ENCODE data around the gene TPSAB1.

Gene TPSAB1

GRCh38 chr16:1276580-1276878, 36.0 kb downstream of the TPSAB1 start:
- no peak overlapping the region for H3K4me3 ChIP-seq (replicated peaks; ENCODE audit: insufficient read depth, low read length)
- H3K27ac ChIP-seq (replicated peaks): no peak overlapping the region
- DNase-seq (ENCODE audit: low read depth in 1 of 2, low spot score in 1 of 2): no peak
- no peak for TF ChIP-seq CTCF (IDR thresholded peaks at IDR 0.05; ENCODE audit: insufficient read depth, low read length)
- no peak for TF ChIP-seq POLR2AphosphoS5 (IDR thresholded peaks at IDR 0.05; ENCODE audit: low read depth)
- no peak for TF ChIP-seq SPI1 (IDR thresholded peaks at IDR 0.05; ENCODE audit: borderline replicate concordance, low read depth)
- TF ChIP-seq GABPA (IDR thresholded peaks at IDR 0.05; ENCODE audit: low read depth): no peak
- no peak for TF ChIP-seq REST (IDR thresholded peaks at IDR 0.05; ENCODE audit: insufficient replicate concordance, low read depth)
- peaks cover 9% of the 10 kb centered on the region for H3K27me3 ChIP-seq (ENCODE audit: insufficient read depth, poor library complexity, severe bottlenecking)

- no peak for TF ChIP-seq SPI1 (IDR thresholded peaks at IDR 0.05; ENCODE audit: borderline replicate concordance, low read depth)
- no peak for TF ChIP-seq CTCF (IDR thresholded peaks at IDR 0.05; ENCODE audit: insufficient read depth, low read length)
- TF ChIP-seq REST (IDR thresholded peaks at IDR 0.05; ENCODE audit: insufficient replicate concordance, low read depth): no peak
- TF ChIP-seq POLR2AphosphoS5 (IDR thresholded peaks at IDR 0.05; ENCODE audit: low read depth): no peak
- no peak for TF ChIP-seq GABPA (IDR thresholded peaks at IDR 0.05; ENCODE audit: low read depth)
- Histone ChIP-seq H3K27me3 (ENCODE audit: insufficient read depth, poor library complexity, severe bottlenecking) (peaks cover 9% of the 10 kb centered on the region), H3K4me3 (replicated peaks; ENCODE audit: insufficient read depth, low read length) (no peak overlapping the region), H3K27ac (replicated peaks) (no peak overlapping the region)
- DNase-seq (ENCODE audit: low read depth in 1 of 2, low spot score in 1 of 2): no peak
These were observed 36.7 kb downstream of the TPSAB1 start for GRCh38 chr16:1277151-1277598.

- DNase-seq (ENCODE audit: low read depth in 1 of 2, low spot score in 1 of 2): no peak
- H3K4me3 ChIP-seq (replicated peaks; ENCODE audit: insufficient read depth, low read length): no peak overlapping the region
- peaks cover 9% of the 10 kb centered on the region for H3K27me3 ChIP-seq (ENCODE audit: insufficient read depth, poor library complexity, severe bottlenecking)
- no peak overlapping the region for H3K27ac ChIP-seq (replicated peaks)
- TF ChIP-seq SPI1 (IDR thresholded peaks at IDR 0.05; ENCODE audit: borderline replicate concordance, low read depth) (no peak), CTCF (IDR thresholded peaks at IDR 0.05; ENCODE audit: insufficient read depth, low read length) (no peak), POLR2AphosphoS5 (IDR thresholded peaks at IDR 0.05; ENCODE audit: low read depth) (no peak), GABPA (IDR thresholded peaks at IDR 0.05; ENCODE audit: low read depth) (no peak), REST (IDR thresholded peaks at IDR 0.05; ENCODE audit: insufficient replicate concordance, low read depth) (no peak)
These were observed 37.2 kb downstream of the TPSAB1 start for GRCh38 chr16:1277617-1278282.

Measured in HL-60 (cell line).